Skin epidermis (tissue), 12 donors: Measurements from ENCODE around the gene LPCAT1.
"Not testable (repeated sequence)": the region's sequence is repeated elsewhere in the genome, so short reads cannot be mapped to it uniquely, and the experiment has no call there.

Source experiments
- H3K27ac ChIP-seq, 21 experiments: fragments of 200-600 bp; sonication (generic) in 11 of 21; one replicate each; pipeline ENCODE4 v1.5.0; 2020; ENCODE audit warnings: mild to moderate bottlenecking in 3 of 21, inconsistent platforms in 2 of 21, moderate library complexity in 2 of 21
- H3K4me3 ChIP-seq, 7 experiments: fragments of 200-600 bp; sonication (generic) in 2 of 7; one replicate each; pipeline ENCODE4 v1.5.0; 2020; ENCODE audit warnings: inconsistent platforms in 2 of 7, mild to moderate bottlenecking in 2 of 7, moderate library complexity in 1 of 7

LPCAT1 gene

DNA sequence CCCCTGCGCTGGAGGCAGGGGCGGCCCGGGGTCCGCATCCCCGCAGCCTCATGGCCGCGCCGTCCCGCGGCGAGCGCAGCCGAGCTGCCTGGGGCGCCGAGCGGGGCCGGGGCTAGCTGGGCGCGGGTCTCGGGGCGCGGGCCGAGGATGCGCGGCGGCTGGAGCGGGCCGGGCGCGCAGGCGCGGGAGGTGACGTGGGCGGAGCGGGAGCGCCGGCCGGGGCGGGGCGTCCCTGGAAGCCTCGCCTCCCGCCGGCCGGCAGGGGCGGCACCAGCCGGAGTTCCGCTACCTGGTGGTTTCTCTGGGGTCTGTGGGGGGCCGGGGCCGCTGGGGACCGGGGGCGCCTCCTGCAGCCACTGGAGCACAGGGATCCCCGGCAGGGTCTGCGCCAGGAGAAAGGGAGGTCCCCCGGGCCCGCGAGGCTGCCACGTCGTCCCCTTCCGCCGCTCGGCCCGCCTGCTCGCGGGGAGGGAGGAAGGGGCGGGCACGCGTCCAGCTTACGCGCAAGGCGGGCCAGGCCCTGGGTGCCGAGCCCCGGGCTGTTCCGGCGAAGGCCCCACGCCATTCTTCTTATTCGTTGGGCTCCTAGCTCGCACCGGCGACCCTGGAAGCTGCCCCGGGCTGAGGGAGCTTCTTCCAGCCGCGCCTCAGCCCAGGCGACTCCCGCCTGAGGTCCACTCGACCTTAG is at the start of gene LPCAT1:
TSS of gene LPCAT1 (minus strand) at position 168 of the 688 bp plus-strand sequence. CDS start at position 52, 116 bp downstream.
- peak within 1 kb of the TSS; percentile 86 to 99 (median 96) for H3K27ac ChIP-seq

DNA sequence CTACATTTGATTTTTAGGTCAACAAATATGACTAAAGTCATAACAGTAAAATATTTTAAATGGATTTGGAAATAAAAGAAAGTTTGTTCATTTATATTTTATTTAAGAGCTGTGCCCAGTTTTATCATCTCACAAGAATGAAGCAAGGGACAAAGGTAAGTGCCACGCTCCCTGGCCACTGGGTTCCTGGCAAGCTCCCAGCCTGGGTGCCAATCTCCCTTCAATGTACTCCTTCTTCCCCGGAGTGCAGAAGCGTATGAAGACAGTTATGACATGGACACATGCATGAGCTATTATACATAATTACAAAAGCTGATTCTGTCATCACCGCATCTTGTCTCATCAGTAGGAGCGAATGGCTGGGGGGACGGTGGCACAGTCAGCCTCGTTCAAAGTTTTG is 48.1 kb upstream of the LPCAT1 start:
- H3K4me3 ChIP-seq, H3K27ac ChIP-seq: not testable (repeated sequence)

More for the DNA sequence above, at the start of gene LPCAT1:
- peak within 1 kb of the TSS; percentile 58 to 81 (median 71) for H3K4me3 ChIP-seq

GRCh38 chr5:1570975-1571374 is 47.2 kb upstream of the LPCAT1 start:
- no peak overlapping the region for H3K27ac ChIP-seq
- no peak overlapping the region for H3K4me3 ChIP-seq

DNA sequence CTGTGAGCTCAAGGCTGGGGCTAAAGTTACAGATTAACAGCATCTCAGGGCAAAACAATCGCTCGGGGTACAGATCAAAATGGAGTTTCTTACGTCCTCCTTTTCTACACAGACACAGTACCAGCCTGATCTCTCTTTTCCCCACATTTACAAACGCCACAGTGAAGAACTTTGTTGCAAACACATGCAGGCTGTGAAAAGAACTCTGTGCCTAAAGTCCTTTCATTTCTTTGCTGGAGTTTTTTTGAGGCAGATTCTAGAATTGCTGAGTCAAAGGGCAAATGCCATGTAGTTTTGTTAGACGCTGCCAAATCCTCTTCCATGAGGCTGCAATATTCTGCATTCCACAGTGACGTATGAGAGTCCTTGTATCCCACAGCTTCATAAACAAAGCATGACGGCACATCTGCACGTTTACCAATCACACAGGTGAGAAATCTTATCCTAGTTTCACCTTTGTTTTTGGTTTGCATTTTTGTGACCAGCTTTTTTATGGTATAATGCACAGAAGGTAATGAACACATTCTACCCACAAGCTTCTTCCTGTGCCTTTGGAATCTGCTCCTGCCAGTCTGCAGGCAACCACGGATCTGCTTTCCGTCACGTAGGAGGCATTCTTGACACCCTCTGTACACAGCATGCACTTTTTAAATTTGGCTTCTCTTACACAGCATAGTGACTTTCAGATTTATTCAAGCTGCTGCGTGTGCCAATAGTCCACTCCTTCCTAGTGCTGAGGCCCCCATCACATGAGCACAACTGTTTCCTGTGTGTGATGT is 44.6 kb upstream of the LPCAT1 start:
- Histone ChIP-seq H3K4me3 (no peak overlapping the region), H3K27ac (no peak overlapping the region)

DNA sequence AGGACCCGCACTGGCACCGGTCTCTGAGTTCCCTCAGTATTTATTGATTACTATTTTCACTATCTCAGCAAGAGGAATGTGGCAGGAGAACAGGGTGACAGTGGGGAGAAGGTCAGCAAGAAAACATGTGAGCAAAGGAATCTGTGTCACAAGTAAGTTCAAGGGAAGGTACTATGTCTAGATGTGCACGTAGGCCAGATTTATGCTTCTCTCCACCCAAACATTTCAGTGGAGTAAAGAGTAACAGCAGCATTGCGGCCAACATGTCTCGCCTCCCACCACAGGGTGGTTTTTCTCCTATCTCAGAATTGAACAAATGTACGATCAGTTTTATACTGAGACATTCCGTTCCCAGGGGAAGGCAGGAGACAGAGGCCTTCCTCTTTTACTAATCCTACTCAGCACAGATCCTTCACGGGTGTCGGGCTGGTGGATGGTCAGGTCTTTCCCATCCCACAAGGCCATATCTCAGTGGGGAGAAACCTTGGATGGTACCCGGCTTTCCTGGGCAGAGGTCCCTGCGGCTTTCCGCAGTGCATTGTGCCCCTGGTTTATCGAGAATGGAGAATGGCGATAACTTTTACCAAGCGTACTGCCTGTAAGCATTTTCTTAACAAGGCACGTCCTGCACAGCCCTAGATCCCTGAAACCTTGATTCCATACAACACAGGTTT is 43.9 kb upstream of the LPCAT1 start:
- not testable (repeated sequence) for H3K27ac ChIP-seq, H3K4me3 ChIP-seq

DNA sequence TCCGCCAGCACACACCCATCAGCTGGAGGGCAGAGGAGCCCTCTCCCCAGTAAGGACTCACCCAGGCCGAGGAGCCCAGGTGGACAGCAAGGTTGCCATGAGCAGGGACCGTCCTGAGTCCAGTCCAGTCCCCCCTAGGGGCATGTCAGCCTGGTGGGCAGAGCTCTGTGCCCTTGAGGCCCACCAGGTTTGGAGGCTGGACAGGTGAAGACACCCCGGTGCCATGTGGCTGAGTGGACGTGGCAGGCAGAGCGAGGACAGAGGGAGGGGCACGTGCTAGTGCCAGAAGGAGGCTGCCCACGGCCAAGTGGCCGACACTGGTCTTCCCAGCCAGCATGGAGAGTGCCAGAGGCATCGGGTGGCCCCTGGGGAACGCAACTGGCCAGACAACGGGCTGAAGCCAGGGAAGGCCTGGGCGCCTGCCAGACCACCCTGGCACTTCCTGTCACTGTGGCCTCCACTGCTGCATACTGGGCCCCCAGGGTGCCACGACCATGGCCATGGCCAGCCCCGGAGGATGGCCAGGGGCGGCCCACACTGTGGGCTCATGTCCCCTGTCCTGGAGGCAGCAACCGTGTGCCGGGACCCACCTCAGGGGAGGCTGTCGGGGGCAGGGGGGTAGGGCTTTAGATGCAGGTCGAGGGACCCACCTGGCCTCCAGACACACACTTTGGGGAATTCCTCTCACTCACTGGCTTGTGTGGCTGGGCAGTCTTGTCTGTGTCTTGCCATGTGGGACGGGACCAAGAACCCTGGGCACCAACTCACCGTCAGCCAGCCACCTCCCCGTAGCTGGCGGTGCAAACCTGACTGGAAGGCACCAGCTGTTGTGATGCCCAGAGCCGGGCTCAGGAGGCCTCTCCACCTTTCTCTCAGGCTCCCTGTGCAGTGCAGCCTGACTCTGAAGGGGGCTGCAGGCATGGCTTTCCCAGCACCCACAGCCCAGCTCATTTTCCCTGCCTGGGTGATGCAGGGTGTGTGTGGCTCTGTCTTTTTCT is 42.3 kb upstream of the LPCAT1 start:
- Histone ChIP-seq H3K27ac (no peak overlapping the region), H3K4me3 (no peak overlapping the region)

GRCh38 chr5:1564824-1565736 is 41.3 kb upstream of the LPCAT1 start:
- no peak overlapping the region for H3K27ac ChIP-seq

DNA sequence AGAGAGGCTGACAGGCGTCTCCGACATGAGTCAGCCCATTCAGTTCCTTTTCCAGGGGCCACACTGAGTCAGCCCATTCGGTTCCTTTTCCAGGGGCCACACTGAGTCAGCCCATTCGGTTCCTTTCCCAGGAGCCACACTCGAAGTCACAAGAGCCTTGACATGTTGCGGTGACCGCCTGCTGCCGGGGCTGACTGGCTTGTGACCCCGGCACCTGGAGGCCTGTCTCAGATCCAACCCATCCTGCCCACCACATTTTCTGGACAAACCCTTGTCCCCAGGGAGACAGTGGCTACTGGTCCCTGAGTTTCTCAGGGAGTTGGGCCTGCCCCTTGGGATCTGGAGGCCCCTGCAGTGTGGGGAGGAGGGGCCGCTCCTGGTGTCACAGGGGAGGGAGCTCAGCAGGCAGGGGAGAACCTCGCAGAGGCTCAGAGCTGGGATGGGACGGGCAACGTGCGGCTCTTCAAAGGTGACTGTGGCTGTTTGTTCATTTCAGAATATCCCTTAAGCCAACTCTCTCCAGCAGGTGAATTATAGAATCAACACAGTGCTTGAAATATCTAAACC is 40.5 kb upstream of the LPCAT1 start:
- H3K27ac ChIP-seq, result no peak overlapping the region

More at GRCh38 chr5:1564824-1565736, 41.3 kb upstream of the LPCAT1 start:
- H3K4me3 ChIP-seq, result no peak overlapping the region

DNA sequence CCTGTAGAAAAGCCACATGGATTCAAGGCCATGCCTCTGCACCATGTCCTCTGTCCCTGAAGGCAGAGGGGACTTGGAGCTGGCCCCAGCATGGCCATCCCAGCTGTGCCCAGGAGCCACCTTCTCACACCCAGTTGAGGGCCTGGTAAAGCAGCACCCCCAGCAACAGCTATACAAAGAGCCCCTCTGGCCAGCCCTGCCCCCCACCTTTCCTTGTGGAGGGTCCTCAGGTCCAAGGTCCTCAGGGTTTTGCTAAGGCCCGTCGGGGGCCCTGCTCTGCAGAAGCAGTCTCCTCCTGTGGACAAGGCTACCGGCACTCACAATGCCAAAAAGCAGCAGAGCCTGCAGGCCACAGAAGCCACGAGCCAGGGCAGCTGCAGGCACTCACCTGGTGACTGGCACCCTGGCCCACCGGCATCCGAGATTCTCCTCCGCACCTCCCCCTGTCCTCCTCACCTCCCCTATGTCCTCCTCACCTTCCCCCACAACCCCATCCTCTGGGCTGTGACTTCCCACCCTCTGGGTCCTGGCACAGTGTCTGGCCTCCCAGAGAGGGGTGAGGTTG is 39.9 kb upstream of the LPCAT1 start:
- no peak overlapping the region for H3K4me3 ChIP-seq
- peak overlapping the region in 1 of 21 experiments; percentile 31 for H3K27ac ChIP-seq

More for the DNA sequence above, 40.5 kb upstream of the LPCAT1 start:
- H3K4me3 ChIP-seq, result no peak overlapping the region

DNA sequence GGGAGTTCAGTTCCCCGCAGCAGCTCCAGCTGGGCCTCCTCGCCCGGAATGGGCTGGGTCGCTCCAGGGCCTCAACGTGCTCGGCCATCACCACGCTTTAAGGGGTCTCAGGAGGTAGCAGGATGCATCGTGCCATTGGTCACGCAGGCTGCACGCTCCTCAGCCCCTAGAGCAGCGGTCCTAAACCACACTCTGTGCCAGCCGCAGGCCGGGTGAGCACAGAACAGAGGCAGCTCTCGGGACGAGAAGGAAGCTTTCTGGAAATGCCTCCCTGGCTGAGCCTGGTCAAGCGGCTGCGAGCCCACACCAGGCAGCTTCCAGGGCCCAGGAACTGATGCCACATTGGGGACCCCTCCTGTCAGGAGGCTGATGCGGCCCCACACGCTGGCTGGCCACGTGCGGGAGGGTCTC is 39.3 kb upstream of the LPCAT1 start:
- H3K4me3 ChIP-seq, result no peak overlapping the region
- no peak overlapping the region for H3K27ac ChIP-seq

GRCh38 chr5:1562599-1562998 is 38.8 kb upstream of the LPCAT1 start:
- H3K27ac ChIP-seq, result no peak overlapping the region

GRCh38 chr5:1561402-1561929 is 37.7 kb upstream of the LPCAT1 start:
- Histone ChIP-seq H3K4me3 (no peak overlapping the region), H3K27ac (no peak overlapping the region)

More at GRCh38 chr5:1562599-1562998, 38.8 kb upstream of the LPCAT1 start:
- H3K4me3 ChIP-seq, result no peak overlapping the region

DNA sequence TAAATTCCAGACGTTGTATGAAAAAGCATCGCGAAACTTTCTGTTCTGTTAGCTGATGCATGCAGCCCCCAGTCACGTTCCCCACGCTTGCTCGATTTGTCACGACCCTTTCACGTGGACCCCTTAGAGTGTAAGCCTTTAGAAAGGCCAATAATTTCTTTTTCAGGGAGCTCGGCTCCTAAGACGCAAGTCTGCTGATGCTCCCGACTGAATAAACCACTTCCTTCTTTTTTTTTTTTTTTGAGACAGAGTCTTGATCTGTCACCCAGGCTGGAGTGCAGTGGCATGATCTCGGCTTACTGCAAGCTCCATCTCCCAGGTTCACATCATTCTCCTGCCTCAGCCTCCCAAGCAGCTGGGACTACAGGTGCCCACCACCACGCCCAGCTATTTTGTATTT is 36.7 kb upstream of the LPCAT1 start:
- H3K4me3 ChIP-seq, H3K27ac ChIP-seq: not testable (repeated sequence)

- no peak overlapping the region for H3K27ac ChIP-seq
- H3K4me3 ChIP-seq, result no peak overlapping the region
Measured at GRCh38 chr5:1558944-1559343, 35.2 kb upstream of the LPCAT1 start.

DNA sequence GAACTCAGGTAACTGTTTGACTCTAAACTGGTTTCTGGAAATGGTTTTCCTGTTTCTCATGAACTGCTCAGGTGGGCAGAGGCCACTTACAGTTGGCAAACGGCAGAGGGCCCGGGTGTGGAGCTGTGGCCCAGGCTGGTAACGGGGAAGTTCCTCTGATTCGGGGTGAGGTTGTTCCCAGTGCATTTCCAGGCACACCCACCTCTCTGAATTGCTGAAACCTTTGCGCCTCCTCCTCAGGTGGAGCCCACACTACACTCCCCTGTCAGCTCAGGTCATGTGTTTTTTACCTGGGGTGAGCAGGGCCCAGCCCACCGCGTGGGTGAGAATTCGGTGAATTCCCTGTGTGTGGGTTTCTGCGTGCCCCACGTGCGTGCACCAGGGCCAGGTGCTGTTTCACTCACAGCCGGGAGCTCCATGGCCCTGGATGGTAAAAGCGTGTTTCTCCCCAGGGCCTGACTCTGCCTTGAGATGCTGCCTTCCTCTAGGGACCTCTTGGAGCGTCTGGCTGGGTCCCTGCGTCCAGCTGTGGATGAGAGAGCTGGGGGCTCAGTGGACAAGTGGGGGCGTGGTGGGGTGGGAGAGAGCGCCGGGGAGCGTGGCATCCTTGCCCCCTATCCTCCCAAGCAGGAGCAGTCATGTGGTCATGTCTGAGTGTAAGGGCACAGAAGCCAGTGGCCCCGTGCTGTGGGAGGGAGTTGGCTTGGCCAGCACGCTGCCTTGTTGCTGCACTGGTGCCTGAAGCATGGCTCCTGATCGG is 33.5 kb upstream of the LPCAT1 start:
- Histone ChIP-seq H3K4me3 (no peak overlapping the region), H3K27ac (no peak overlapping the region)

DNA sequence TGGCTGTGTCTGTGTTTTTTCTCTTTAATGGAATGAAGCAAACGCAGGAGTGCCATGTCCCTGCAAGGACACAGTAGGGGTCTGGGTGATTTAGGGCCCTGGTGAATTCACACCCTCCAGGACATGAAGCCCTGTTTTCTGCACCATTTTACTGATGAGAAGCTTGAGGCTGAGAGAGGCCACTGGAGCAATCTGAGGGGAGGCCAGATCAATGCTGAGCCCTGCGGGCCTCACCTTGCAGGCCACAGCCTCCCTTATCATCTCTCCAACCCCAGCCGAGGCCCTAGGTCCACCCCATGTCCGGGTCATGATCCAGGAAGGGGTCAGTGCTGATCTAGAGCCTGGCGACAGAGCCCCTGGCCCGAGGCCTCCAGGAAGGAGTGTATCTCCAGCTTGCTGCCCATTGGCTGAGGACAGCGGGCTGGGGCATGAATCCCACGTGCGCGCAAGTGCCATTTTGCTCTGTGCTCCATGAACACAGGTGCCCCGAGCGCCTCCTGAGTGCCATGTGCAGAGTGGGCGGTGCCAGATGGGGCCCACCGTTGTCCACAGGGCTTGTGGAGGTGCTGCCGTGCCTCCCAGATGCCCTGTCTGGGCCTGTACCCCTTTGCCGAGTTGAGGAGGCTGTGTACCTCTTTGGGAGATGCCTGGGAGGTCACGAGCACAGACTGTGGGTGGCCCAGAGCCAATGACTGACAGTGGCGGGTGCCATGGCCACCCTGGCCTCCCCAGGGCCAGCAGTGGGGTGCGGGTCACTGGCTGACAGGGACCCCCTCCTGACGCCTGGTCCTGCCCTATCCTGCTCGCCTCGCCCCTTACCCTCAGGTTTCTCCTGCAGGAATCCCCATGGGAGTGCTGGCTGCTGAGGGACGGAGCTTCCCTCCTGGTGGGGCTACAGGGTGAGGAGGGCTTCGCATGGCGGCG is 32.3 kb upstream of the LPCAT1 start:
- Histone ChIP-seq H3K4me3 (no peak overlapping the region), H3K27ac (no peak overlapping the region)
